ENCODE data around the gene SLC9A1. TPM values are rescaled to one million over a fixed set of nuclear protein-coding genes. Genes with fewer than 3 reads are reported as not detected.

Gene SLC9A1
- total and polyA plus RNA-seq, 2 donors (not counting 1 experiment from before 2014, with no cell fraction given) = 7.3 to 22.5 TPM

- H4K20me1 ChIP-seq (ENCODE audit: control insufficient read depth, insufficient read depth, low read length, poor library complexity, severe bottlenecking) = no peaks in the 10 kb centered on the region
- H3K4me1 ChIP-seq (ENCODE audit: control insufficient read depth in 2 of 2, insufficient read depth in 2 of 2, low read length in 2 of 2) = no peaks in the 10 kb centered on the region
- no peaks in the 10 kb centered on the region for H3K79me2 ChIP-seq (ENCODE audit: control insufficient read depth, insufficient read depth, low read length)
- Mint-ChIP-seq H3K4me1 (no peaks in the 10 kb centered on the region), H3K27ac (no peak overlapping the region), H3K9me3 (ENCODE audit: insufficient read depth) (no peaks in the 10 kb centered on the region), H3K27me3 (no peaks in the 10 kb centered on the region), H3K4me3 (no peak overlapping the region)
- H2AFZ ChIP-seq (ENCODE audit: insufficient read depth, low read depth, low read length, poor library complexity, severe bottlenecking) = no peak overlapping the region
- peaks cover 0 to 6% (median 0%) of the 10 kb centered on the region in 3 donors for H3K9me3 ChIP-seq (ENCODE audit: control extremely low read depth in 1 of 3, control insufficient read depth in 2 of 3, insufficient read depth in 1 of 3, low read length in 2 of 3)
- H3K4me2 ChIP-seq (replicated peaks; ENCODE audit: low read depth, low read length, poor library complexity, severe bottlenecking) = no peak overlapping the region
- no peak overlapping the region for H3K4me3 ChIP-seq (ENCODE audit: control extremely low read depth in 1 of 5, extremely low read depth in 1 of 5, insufficient read depth in 1 of 5, low read depth in 2 of 5, low read length in 4 of 5)
- ChIA-PET CTCF (interaction anchor here (0.7 to 1.8 kb wide), 3 partner anchors 19 to 227 kb away, joined by 4 to 5 read pairs (median 4); no protein-coding TSS in a partner anchor), POLR2A (no interaction called here)
- ATAC-seq (ENCODE audit: low read depth) (no peak), DNase-seq (no peak)
- no peaks in the 10 kb centered on the region for H3K36me3 ChIP-seq (replicated peaks in 1 of 2; ENCODE audit: control extremely low read depth in 1 of 2, control insufficient read depth in 1 of 2, extremely low read depth in 1 of 2, insufficient read depth in 2 of 2, low read length in 1 of 2)
- WGBS (ENCODE audit: insufficient coverage) = 78% methylated on average over 1 of the region's 7 CpGs
- no peak overlapping the region for H3K9ac ChIP-seq (ENCODE audit: low read length)
- intact Hi-C loops (cut with micrococcal nuclease) = no loop called here
- TF ChIP-seq EZH2 (IDR thresholded peaks at IDR 0.05; ENCODE audit: borderline replicate concordance, insufficient read depth, low read depth, low read length, poor library complexity, severe bottlenecking) (no peak), CTCF (IDR thresholded peaks at IDR 0.05) (no peak)
- no peaks in the 10 kb centered on the region for H3K27me3 ChIP-seq (replicated peaks in 1 of 4; ENCODE audit: control extremely low read depth in 1 of 4, control insufficient read depth in 3 of 4, insufficient read depth in 4 of 4, low read length in 3 of 4)
- H3K27ac ChIP-seq (ENCODE audit: low read length in 2 of 2) = no peak overlapping the region
Observed at GRCh38 chr1:27077968-27078367, 77.0 kb downstream of the SLC9A1 start.

- intact Hi-C loops (cut with micrococcal nuclease) = no loop called here
- no CpG with 5 or more reads among the region's 2 CpGs for WGBS (ENCODE audit: insufficient coverage)
- no peaks in the 10 kb centered on the region for H3K79me2 ChIP-seq (ENCODE audit: control insufficient read depth, insufficient read depth, low read length)
- H4K20me1 ChIP-seq (ENCODE audit: control insufficient read depth, insufficient read depth, low read length, poor library complexity, severe bottlenecking) = no peaks in the 10 kb centered on the region
- no peak overlapping the region for H3K4me3 ChIP-seq (ENCODE audit: control extremely low read depth in 1 of 5, extremely low read depth in 1 of 5, insufficient read depth in 1 of 5, low read depth in 2 of 5, low read length in 4 of 5)
- H3K4me3 Mint-ChIP-seq = no peak overlapping the region
- peaks cover 0 to 6% (median 0%) of the 10 kb centered on the region in 3 donors for H3K9me3 ChIP-seq (ENCODE audit: control extremely low read depth in 1 of 3, control insufficient read depth in 2 of 3, insufficient read depth in 1 of 3, low read length in 2 of 3)
- no peaks in the 10 kb centered on the region for H3K9me3 Mint-ChIP-seq (ENCODE audit: insufficient read depth)
- no peaks in the 10 kb centered on the region for H3K4me1 Mint-ChIP-seq
- no peak overlapping the region for H3K27ac Mint-ChIP-seq
- no peak overlapping the region for H2AFZ ChIP-seq (ENCODE audit: insufficient read depth, low read depth, low read length, poor library complexity, severe bottlenecking)
- no peaks in the 10 kb centered on the region for H3K27me3 ChIP-seq (replicated peaks in 1 of 4; ENCODE audit: control extremely low read depth in 1 of 4, control insufficient read depth in 3 of 4, insufficient read depth in 4 of 4, low read length in 3 of 4)
- H3K4me2 ChIP-seq (replicated peaks; ENCODE audit: low read depth, low read length, poor library complexity, severe bottlenecking) = no peak overlapping the region
- DNase-seq (no peak), ATAC-seq (ENCODE audit: low read depth) (no peak)
- no peaks in the 10 kb centered on the region for H3K27me3 Mint-ChIP-seq
- no peak overlapping the region for H3K9ac ChIP-seq (ENCODE audit: low read length)
- ChIA-PET CTCF (interaction anchor here (1.8 kb wide), 1 partner anchor 20 kb away, joined by 4 read pairs; no protein-coding TSS in a partner anchor), POLR2A (no interaction called here)
- no peaks in the 10 kb centered on the region for H3K4me1 ChIP-seq (ENCODE audit: control insufficient read depth in 2 of 2, insufficient read depth in 2 of 2, low read length in 2 of 2)
- no peaks in the 10 kb centered on the region for H3K36me3 ChIP-seq (replicated peaks in 1 of 2; ENCODE audit: control extremely low read depth in 1 of 2, control insufficient read depth in 1 of 2, extremely low read depth in 1 of 2, insufficient read depth in 2 of 2, low read length in 1 of 2)
- TF ChIP-seq CTCF (IDR thresholded peaks at IDR 0.05) (no peak), EZH2 (IDR thresholded peaks at IDR 0.05; ENCODE audit: borderline replicate concordance, insufficient read depth, low read depth, low read length, poor library complexity, severe bottlenecking) (no peak)
- H3K27ac ChIP-seq (ENCODE audit: low read length in 2 of 2) = no peak overlapping the region
Observed at GRCh38 chr1:27076803-27077202, 78.1 kb downstream of the SLC9A1 start.
